Cerebellar cortex (tissue), 1 donor: Measurements from ENCODE around the gene TP53BP2.
"Not testable (repeated sequence)": the region's sequence is repeated elsewhere in the genome, so short reads cannot be mapped to it uniquely, and the experiment has no call there.

Experiments used
- DNase-seq: peaks from one replicate; pipeline ENCODE4 v3.0.0-alpha.2; 2015; ENCODE audit warnings: low spot score

The TP53BP2 gene

GRCh38 chr1:223761411-223761810 is 84.3 kb downstream of the TP53BP2 start:
- DNase-seq = no peak

- DNase-seq = no peak
These were observed 84.9 kb downstream of the TP53BP2 start for GRCh38 chr1:223760833-223761232.

DNA sequence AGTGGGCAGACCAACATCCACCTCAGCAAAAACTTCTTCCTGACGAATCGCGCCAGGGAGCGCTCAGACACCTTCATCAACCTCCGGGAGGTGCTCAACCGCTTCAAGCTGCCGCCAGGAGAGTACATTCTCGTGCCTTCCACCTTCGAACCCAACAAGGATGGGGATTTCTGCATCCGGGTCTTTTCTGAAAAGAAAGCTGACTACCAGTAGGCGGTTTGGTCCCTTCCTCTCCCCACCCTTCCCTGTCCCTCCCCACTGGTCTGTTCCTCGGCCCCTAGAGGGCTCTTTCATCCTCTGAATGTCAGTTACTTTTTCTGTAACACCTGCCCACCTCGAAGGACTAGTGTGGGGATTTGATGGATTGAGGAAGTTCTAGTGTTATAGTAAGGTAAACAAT is 86.5 kb downstream of the TP53BP2 start:
- no peak for DNase-seq

DNA sequence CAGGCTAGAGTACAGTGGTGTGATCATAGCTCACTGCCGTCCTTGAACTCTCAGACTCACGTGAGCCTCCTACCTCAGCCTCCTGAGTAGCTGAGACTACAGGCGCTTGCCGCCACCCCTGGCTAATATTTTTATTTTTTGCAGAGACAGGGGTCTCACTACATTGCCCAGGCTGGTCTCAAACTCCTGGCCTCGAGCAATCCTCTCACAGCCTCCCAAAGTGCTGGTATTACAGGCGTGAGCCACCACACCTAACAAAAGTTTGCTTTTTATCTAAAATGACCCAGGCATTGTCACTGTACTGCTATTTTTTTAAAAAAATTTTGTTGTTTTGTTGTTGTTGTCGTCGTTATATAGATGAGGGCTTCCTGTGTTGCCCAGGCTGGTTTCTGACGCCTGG is 87.0 kb downstream of the TP53BP2 start:
- no peak for DNase-seq

- DNase-seq = no peak
These were observed 88.7 kb downstream of the TP53BP2 start for GRCh38 chr1:223756806-223757700.

DNA sequence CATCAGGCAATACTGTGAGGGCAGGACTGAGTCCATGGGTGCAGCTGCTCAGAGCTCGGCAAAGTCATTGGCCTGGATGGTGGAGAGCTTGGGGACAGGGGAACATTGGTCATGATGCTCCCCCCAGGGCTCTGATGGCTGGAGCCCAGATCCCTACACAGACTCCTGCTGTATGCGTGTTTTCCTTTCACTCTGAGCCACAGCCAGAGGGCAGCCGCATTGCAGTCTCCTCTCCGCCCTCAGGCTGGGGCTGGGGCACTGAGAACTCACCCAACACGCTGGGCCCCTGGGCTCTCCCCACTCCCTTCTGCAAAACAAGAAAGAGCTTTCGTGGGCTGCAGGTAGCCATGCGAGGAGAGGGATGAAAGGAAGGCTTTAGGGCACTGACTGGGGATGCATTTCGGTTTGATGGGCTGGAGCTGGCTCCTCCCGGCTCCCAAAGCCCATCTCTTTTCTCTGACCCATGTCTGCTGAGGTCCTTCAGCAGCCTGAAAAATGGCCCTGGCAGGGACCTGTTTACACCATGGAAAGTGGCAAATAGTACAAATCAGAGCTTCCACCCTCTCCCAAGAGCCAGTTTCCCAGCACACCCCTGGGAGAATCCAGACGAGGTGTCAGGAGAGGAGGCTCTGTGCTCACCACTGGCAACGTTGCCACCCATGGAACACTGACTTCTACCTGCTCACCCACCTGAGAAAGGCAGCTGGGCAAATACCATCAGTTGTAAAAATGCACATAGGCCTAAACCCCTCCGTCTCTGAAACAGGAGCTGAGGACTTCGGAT is 89.6 kb downstream of the TP53BP2 start:
- peak; percentile 56 for DNase-seq

DNA sequence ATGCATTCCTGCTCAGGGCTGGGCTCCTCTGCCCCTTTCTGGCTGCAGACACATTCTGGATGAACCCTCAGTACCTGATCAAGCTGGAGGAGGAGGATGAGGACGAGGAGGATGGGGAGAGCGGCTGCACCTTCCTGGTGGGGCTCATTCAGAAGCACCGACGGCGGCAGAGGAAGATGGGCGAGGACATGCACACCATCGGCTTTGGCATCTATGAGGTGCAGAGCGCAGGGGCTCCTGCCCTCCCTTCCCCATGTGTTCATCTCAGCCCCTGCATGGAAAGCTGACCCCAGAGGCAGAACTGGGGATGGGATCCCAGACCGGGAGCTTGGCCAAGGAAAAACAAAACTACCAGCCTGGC is 90.3 kb downstream of the TP53BP2 start:
- DNase-seq = no peak

DNA sequence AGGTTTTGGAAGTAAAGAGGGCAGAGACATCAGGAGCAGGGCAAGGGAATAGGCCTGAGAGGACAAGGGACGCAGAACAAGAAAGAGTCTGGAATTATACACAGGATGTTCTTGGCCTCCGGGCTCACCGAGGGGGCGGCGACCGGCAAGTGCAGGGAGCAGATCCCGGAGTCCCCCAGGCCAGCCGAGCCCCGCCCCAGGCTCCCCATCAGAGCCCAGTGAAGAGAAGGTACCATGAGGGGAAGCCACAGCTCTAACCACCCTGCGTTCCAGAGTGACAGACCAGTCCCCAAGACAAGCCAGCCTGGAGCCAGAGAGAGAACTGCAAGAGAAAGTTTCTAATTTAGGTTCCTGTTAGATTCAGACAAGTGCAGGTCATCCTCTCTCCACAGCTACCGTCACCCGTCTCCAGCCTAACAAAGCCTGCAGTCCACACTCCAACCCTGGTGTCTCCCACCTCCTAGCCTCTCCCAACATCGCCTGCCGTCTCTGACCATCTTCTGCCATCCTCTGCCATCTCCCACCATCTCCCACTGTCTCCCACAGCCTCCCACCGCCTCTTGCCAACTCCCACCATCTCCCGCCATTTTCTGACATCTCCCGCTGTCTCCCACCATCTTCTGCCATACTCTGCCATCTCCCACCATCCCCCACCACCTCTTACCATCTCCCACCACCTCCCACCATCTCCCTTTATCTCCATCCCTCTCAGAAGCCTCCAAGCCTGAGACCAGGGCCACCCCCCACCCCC is 90.9 kb downstream of the TP53BP2 start:
- DNase-seq = no peak

- no peak for DNase-seq
These were observed 92.8 kb downstream of the TP53BP2 start for GRCh38 chr1:223752721-223753515.

GRCh38 chr1:223751696-223752095 is 94.1 kb downstream of the TP53BP2 start:
- no peak for DNase-seq

DNA sequence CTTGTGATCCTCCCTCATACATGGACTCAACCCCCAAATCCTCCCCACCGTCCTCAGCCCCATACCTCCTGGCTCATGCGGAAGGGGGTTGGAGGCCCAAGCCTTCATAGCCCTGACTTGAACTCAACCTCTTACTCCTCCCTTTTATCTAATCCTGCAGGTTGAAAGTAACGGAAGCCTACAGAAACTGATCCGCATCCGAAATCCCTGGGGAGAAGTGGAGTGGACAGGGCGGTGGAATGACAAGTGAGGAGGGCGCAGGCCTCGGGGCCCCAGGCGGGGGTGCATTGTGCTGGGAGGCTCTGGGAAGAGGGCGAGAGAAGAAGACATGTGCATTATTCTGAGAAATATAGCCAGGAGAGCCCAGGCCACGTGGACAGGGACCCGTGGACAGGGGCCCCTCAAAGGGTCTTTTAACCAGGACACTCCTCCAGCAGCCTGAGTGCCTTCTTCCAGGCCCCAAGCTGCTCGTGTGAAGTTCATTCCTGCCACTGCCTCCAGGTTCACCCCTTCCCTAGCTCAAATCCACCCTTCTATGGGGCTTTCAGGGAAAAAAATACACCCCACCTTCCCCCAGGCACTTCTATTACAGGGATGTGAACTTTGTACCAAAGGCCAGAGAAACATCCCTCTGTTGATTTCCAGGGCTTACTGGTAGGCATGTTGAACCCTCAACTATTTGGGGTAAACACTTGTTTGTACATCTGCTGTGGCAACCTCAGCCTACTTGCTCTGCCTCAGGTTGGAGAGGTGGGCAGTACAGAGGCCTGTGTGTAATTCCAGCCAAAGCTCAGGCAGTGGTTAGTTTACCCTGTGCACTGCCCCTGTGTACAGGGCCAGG is 94.8 kb downstream of the TP53BP2 start:
- DNase-seq = no peak

GRCh38 chr1:223748773-223749733 is 96.7 kb downstream of the TP53BP2 start:
- peak; percentile 60 for DNase-seq

- no peak for DNase-seq
These were observed 97.4 kb downstream of the TP53BP2 start for GRCh38 chr1:223748405-223748772.

- DNase-seq = peak; percentile 61
These were observed 97.9 kb downstream of the TP53BP2 start for GRCh38 chr1:223747838-223748335.

GRCh38 chr1:223745731-223746130 is 100.0 kb downstream of the TP53BP2 start:
- DNase-seq = no peak

- no peak for DNase-seq
These were observed 102.8 kb downstream of the TP53BP2 start for GRCh38 chr1:223742856-223743517.

GRCh38 chr1:223741861-223742260 is 103.9 kb downstream of the TP53BP2 start:
- no peak for DNase-seq

DNA sequence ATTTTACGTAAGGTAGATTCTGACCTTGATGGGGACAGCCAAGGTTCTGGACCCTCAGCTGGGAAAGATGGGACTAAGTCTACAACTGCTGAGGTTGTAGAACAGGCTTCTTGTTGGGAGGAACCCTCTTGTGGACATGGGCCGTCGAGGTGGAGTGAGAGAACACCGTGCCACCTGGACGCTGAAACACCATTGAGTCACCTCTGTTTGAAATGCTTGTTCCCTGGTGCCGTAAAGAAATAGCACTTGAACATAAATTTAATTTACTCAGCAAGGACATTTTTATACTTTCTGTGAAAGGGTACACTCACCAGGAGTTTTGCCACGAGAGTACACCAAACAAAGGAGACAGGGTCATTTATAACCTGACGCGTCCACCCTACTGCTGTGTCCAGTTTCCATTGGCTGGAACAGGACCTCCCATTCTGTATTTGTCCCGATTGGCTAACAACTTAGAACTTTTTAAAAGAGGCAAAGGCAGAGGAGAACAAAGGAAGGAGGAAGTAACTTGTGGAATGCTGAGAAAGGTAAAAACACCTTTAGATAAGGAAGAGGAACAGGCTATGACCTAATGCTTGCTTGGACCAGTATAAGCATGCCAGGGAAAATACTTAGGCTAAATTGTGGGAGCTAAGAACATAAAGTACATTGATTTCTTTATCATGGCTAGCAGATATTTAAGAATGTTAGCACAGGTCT is 105.6 kb downstream of the TP53BP2 start:
- DNase-seq = not testable (repeated sequence)
